OCI-LY3 (cell line): ENCODE results near the gene ASGR2.
"Not testable (repeated sequence)": the region's sequence is repeated elsewhere in the genome, so short reads cannot be mapped to it uniquely, and the experiment has no call there.

Experiments
- H2AFZ ChIP-seq: fragments of 200-600, 300-600 bp; shearing (Covaris generic); 2 replicates; pipeline ENCODE4 v1.6.0; 2014; ENCODE audit warnings: antibody characterized with exemption, low read depth, low read length
- H3K27ac ChIP-seq: fragments of 200-600, 300-600 bp; sonication (generic); 2 replicates; pipeline ENCODE4 v1.5.1; 2014; ENCODE audit warnings: mild to moderate bottlenecking, low read length, moderate library complexity, mixed read lengths
- H3K27me3 ChIP-seq: fragments of 200-600, 300-600 bp; sonication (generic); 2 replicates; pipeline ENCODE4 v1.6.1; 2014; ENCODE audit warnings: low read depth, low read length, mixed read lengths
- H3K36me3 ChIP-seq: fragments of 200-600, 300-600 bp; sonication (generic); replicated peaks from 2 replicates; pipeline ENCODE3; 2014; ENCODE audit warnings: low read depth, low read length, mixed read lengths
- H3K4me1 ChIP-seq: fragments of 300-600, 200-600 bp; sonication (generic); 2 replicates; pipeline ENCODE4 v1.6.1; 2014; ENCODE audit warnings: low read length, mixed read lengths
- H3K4me2 ChIP-seq: fragments of 200-600, 300-600 bp; sonication (generic); 2 replicates; pipeline ENCODE4 v1.6.1; 2014; ENCODE audit warnings: low read length, mixed read lengths
- H3K4me3 ChIP-seq: fragments of 300-600, 200-600 bp; sonication (generic); 2 replicates; pipeline ENCODE4 v1.5.1; 2014; ENCODE audit warnings: antibody characterized with exemption, mild to moderate bottlenecking, low read length, moderate library complexity
- H3K79me2 ChIP-seq: fragments of 300-600, 200-600 bp; shearing (Covaris generic); 2 replicates; pipeline ENCODE4 v1.6.1; 2014; ENCODE audit warnings: mild to moderate bottlenecking, low read length, mixed read lengths
- H3K9ac ChIP-seq: fragments of 300-600, 200-600 bp; shearing (Covaris generic); 2 replicates; pipeline ENCODE4 v1.6.0; 2014; ENCODE audit warnings: mild to moderate bottlenecking, low read length, moderate library complexity
- H3K9me3 ChIP-seq: fragments of 200-600, 300-600 bp; shearing (Covaris generic); 2 replicates; pipeline ENCODE4 v1.6.1; 2014; ENCODE audit warnings: low read length, mixed read lengths; ENCODE audit not compliant: insufficient read depth
- H4K20me1 ChIP-seq: fragments of 200-600, 300-600 bp; sonication (generic); 2 replicates; pipeline ENCODE4 v1.6.1; 2016; ENCODE audit warnings: low read length, mixed read lengths; ENCODE audit not compliant: insufficient read depth
- CTCF ChIP-seq: fragments of 200-600, 300-600 bp; sonication (generic); IDR thresholded peaks from 2 replicates; pipeline ENCODE4 v1.5.1; 2014; ENCODE audit warnings: antibody characterized with exemption, low read length, low read depth
- EZH2phosphoT487 ChIP-seq: fragments of 200-600 bp; shearing (Covaris generic); IDR thresholded peaks from 2 replicates; pipeline ENCODE4 v1.6.1; 2018; ENCODE audit warnings: antibody characterized with exemption, mixed run types, low read depth

ASGR2 gene

GRCh38 chr17:7114241-7114874, at the start of gene ASGR2:
ASGR2 (minus strand) TSS chr17:7114822; CDS start chr17:7114240, 582 bp downstream.
- Histone ChIP-seq H3K9ac (no peak within 1 kb of the TSS), H3K27ac (no peak within 1 kb of the TSS), H3K4me2 (no peak within 1 kb of the TSS), H3K4me3 (no peak within 1 kb of the TSS), H3K27me3 (no peaks in the 10 kb centered on the region), H2AFZ (no peak within 1 kb of the TSS), H3K79me2 (no peaks in the 10 kb centered on the region), H3K4me1 (no peaks in the 10 kb centered on the region), H3K9me3 (no peaks in the 10 kb centered on the region), H4K20me1 (no peaks in the 10 kb centered on the region), H3K36me3 (no peaks in the 10 kb centered on the region)
- TF ChIP-seq CTCF (no peak), EZH2phosphoT487 (no peak)

- not testable (repeated sequence) for H3K36me3 ChIP-seq, H3K27me3 ChIP-seq, H3K9ac ChIP-seq, H3K4me1 ChIP-seq, H2AFZ ChIP-seq, H3K9me3 ChIP-seq, H3K79me2 ChIP-seq, H4K20me1 ChIP-seq, H3K27ac ChIP-seq, H3K4me3 ChIP-seq, H3K4me2 ChIP-seq
These were observed 44.9 kb upstream of the ASGR2 start for GRCh38 chr17:7159571-7159970.

- not testable (repeated sequence) for H3K9me3 ChIP-seq, H3K36me3 ChIP-seq, H3K27ac ChIP-seq
These were observed 43.8 kb upstream of the ASGR2 start for GRCh38 chr17:7158424-7158823.

GRCh38 chr17:7156342-7156940, 41.8 kb upstream of the ASGR2 start:
- H3K9ac ChIP-seq: no peak overlapping the region
- H3K4me1 ChIP-seq: no peaks in the 10 kb centered on the region
- H2AFZ ChIP-seq: no peak overlapping the region
- no peak for TF ChIP-seq CTCF
- no peak for TF ChIP-seq EZH2phosphoT487
- no peaks in the 10 kb centered on the region for H3K27me3 ChIP-seq
- no peaks in the 10 kb centered on the region for H3K36me3 ChIP-seq
- H3K4me2 ChIP-seq: no peak overlapping the region
- no peaks in the 10 kb centered on the region for H3K9me3 ChIP-seq
- H3K79me2 ChIP-seq: no peaks in the 10 kb centered on the region
- H3K27ac ChIP-seq: no peak overlapping the region
- H4K20me1 ChIP-seq: no peaks in the 10 kb centered on the region
- H3K4me3 ChIP-seq: no peak overlapping the region

More at GRCh38 chr17:7158424-7158823, 43.8 kb upstream of the ASGR2 start:
- H4K20me1 ChIP-seq, H3K4me1 ChIP-seq, H3K27me3 ChIP-seq, H2AFZ ChIP-seq, H3K79me2 ChIP-seq, H3K4me3 ChIP-seq, H3K9ac ChIP-seq, H3K4me2 ChIP-seq: not testable (repeated sequence)

- Histone ChIP-seq H3K27me3 (no peaks in the 10 kb centered on the region), H3K4me3 (no peak overlapping the region), H3K36me3 (no peaks in the 10 kb centered on the region), H3K9me3 (no peaks in the 10 kb centered on the region), H3K4me1 (no peaks in the 10 kb centered on the region), H3K79me2 (no peaks in the 10 kb centered on the region), H3K4me2 (no peak overlapping the region), H3K27ac (no peak overlapping the region), H3K9ac (no peak overlapping the region), H2AFZ (no peak overlapping the region), H4K20me1 (no peaks in the 10 kb centered on the region)
- no peak for TF ChIP-seq EZH2phosphoT487
- no peak for TF ChIP-seq CTCF
These were observed 33.1 kb upstream of the ASGR2 start for GRCh38 chr17:7147772-7148171.
